ENCODE data around the gene PPFIA2. TPM values are rescaled to one million over a fixed set of nuclear protein-coding genes. Genes with fewer than 3 reads are reported as not detected.

PPFIA2 gene
- total RNA-seq, 2 donors from 2014 or later: 23.0 to 51.1 TPM

GRCh38 chr12:81354327-81354932 lies 404.7 kb downstream of the PPFIA2 start:
- ATAC-seq (ENCODE audit: insufficient number of reproducible peaks, low FRiP score, low read depth) (no peak), DNase-seq (ENCODE audit: low spot score) (no peak)
- TF ChIP-seq, protein P1, sequence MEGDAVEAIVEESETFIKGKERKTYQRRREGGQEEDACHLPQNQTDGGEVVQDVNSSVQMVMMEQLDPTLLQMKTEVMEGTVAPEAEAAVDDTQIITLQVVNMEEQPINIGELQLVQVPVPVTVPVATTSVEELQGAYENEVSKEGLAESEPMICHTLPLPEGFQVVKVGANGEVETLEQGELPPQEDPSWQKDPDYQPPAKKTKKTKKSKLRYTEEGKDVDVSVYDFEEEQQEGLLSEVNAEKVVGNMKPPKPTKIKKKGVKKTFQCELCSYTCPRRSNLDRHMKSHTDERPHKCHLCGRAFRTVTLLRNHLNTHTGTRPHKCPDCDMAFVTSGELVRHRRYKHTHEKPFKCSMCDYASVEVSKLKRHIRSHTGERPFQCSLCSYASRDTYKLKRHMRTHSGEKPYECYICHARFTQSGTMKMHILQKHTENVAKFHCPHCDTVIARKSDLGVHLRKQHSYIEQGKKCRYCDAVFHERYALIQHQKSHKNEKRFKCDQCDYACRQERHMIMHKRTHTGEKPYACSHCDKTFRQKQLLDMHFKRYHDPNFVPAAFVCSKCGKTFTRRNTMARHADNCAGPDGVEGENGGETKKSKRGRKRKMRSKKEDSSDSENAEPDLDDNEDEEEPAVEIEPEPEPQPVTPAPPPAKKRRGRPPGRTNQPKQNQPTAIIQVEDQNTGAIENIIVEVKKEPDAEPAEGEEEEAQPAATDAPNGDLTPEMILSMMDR (IDR thresholded peaks at IDR 0.05): no peak
- no peak overlapping the region for H3K4me3 ChIP-seq
- H3K27me3 ChIP-seq (replicated peaks; ENCODE audit: insufficient read depth): no peaks in the 10 kb centered on the region
- H3K9me3 ChIP-seq: no peaks in the 10 kb centered on the region
- no peak overlapping the region for H3K27ac ChIP-seq
- peaks cover 13% of the 10 kb centered on the region for H3K36me3 ChIP-seq
- no peaks in the 10 kb centered on the region for H3K4me1 ChIP-seq (ENCODE audit: control insufficient read depth in 1 of 2, low read depth in 2 of 2)

DNA sequence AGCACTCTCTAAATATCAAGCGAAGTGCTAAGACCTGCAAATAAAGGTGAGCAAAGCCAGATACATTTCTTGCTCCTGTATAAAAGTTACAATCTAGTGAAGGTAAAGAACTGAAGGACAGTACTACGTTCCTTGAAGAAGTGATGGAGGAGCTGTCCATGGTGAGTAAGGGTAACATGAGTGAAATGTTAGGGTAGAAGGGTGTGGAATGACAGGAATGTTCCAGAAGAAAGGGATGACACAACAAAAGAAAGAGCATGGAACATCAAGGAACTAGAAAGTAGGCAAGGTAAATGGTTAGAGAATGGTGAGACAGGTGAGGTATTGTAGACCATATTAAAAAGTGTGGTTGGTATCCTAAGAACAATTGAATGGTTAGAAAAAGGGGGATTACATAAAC lies 408.8 kb downstream of the PPFIA2 start:
- peaks cover 7% of the 10 kb centered on the region for H3K36me3 ChIP-seq
- ATAC-seq (ENCODE audit: insufficient number of reproducible peaks, low FRiP score, low read depth) (no peak), DNase-seq (ENCODE audit: low spot score) (no peak)
- no peak overlapping the region for H3K4me3 ChIP-seq
- no peak overlapping the region for H3K27ac ChIP-seq
- no peaks in the 10 kb centered on the region for H3K9me3 ChIP-seq
- no peaks in the 10 kb centered on the region for H3K27me3 ChIP-seq (replicated peaks; ENCODE audit: insufficient read depth)
- TF ChIP-seq, protein P1 (IDR thresholded peaks at IDR 0.05): no peak
- no peaks in the 10 kb centered on the region for H3K4me1 ChIP-seq (ENCODE audit: control insufficient read depth in 1 of 2, low read depth in 2 of 2)

DNA sequence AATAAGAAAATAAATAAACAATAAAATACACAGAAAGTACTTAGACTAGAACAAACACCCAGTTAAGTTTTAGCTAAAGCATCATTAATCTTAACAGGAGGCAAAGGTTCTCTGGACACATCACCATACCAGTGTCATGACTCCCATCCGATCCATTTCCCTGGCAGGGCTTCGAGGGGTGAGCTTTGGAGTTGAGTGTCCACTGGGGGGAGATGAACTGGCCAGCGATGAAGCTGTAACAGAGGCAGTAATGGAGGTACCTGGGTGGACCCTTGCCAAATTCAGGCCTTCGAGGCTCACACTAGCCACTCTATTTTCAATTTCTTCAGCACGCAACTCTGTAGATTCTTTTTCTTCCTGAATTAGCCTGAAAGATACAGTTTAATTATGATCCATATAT lies 411.7 kb downstream of the PPFIA2 start:
- ATAC-seq (ENCODE audit: insufficient number of reproducible peaks, low FRiP score, low read depth) (no peak), DNase-seq (ENCODE audit: low spot score) (no peak)
- TF ChIP-seq, protein P1 (IDR thresholded peaks at IDR 0.05): no peak
- no peaks in the 10 kb centered on the region for H3K9me3 ChIP-seq
- H3K4me1 ChIP-seq (ENCODE audit: control insufficient read depth in 1 of 2, low read depth in 2 of 2): no peaks in the 10 kb centered on the region
- H3K27me3 ChIP-seq (replicated peaks; ENCODE audit: insufficient read depth): no peaks in the 10 kb centered on the region
- peaks cover under 1% of the 10 kb centered on the region for H3K36me3 ChIP-seq
- no peak overlapping the region for H3K27ac ChIP-seq
- no peak overlapping the region for H3K4me3 ChIP-seq

DNA sequence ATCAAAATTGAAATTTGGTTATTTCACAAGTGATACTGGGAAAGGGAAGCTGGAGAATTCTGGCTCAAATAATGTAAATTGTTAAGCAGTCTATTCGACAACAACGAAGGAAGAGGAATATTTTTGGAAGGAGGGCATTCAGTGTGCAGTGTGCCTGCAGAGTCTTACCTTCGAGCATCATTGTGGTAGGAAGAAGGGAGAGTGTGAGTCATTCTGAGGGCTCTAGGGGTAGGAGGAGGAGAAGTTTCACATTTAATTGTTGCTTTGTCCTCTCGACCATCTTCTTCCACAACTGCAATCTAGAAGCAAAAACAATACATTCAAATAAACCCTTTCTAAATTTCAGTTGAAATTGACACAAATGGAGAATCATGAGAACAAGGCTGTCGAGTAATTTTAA lies 418.2 kb downstream of the PPFIA2 start:
- Histone ChIP-seq H3K9me3 (no peaks in the 10 kb centered on the region), H3K36me3 (no peaks in the 10 kb centered on the region), H3K27ac (no peak overlapping the region), H3K4me1 (ENCODE audit: control insufficient read depth in 1 of 2, low read depth in 2 of 2) (no peaks in the 10 kb centered on the region), H3K27me3 (replicated peaks; ENCODE audit: insufficient read depth) (no peaks in the 10 kb centered on the region), H3K4me3 (no peak overlapping the region)
- TF ChIP-seq, protein P1 (IDR thresholded peaks at IDR 0.05): no peak
- ATAC-seq (ENCODE audit: insufficient number of reproducible peaks, low FRiP score, low read depth): no peak
- DNase-seq (ENCODE audit: low spot score): no peak

- H3K4me1 ChIP-seq (ENCODE audit: control insufficient read depth in 1 of 2, low read depth in 2 of 2): no peaks in the 10 kb centered on the region
- DNase-seq (ENCODE audit: low spot score) (no peak), ATAC-seq (ENCODE audit: insufficient number of reproducible peaks, low FRiP score, low read depth) (no peak)
- no peaks in the 10 kb centered on the region for H3K9me3 ChIP-seq
- no peak overlapping the region for H3K4me3 ChIP-seq
- no peaks in the 10 kb centered on the region for H3K27me3 ChIP-seq (replicated peaks; ENCODE audit: insufficient read depth)
- TF ChIP-seq, protein P1 (IDR thresholded peaks at IDR 0.05): no peak
- H3K36me3 ChIP-seq: no peaks in the 10 kb centered on the region
- no peak overlapping the region for H3K27ac ChIP-seq
Measured at GRCh38 chr12:81339071-81339470, 420.1 kb downstream of the PPFIA2 start.
